Fibroblast of mammary gland (primary cell): ENCODE measurements around the gene VSIG10L2.

Experiments used
- DNase-seq: peaks from one replicate; pipeline ENCODE4 v3.0.0-alpha.2; 2010; ENCODE audit warnings: low read depth
- H3K4me3 ChIP-seq: 2 replicates; pipeline ENCODE4 v1.5.1; 2011; ENCODE audit warnings: low read depth, mild to moderate bottlenecking, low read length, moderate library complexity; ENCODE audit not compliant: control insufficient read depth
- CTCF ChIP-seq: conservative IDR thresholded peaks from 2 replicates; pipeline ENCODE4 v1.5.1; 2011; ENCODE audit warnings: low read depth, low read length, inconsistent platforms; ENCODE audit not compliant: control insufficient read depth, insufficient read depth

VSIG10L2 gene

GRCh38 chr11:125976156-125976555 lies 30.3 kb downstream of the VSIG10L2 start:
- no peak for TF ChIP-seq CTCF
- no peak overlapping the region for H3K4me3 ChIP-seq
- DNase-seq: no peak

- no peak for DNase-seq
- TF ChIP-seq CTCF: no peak
- H3K4me3 ChIP-seq: no peak overlapping the region
These were observed 31.5 kb downstream of the VSIG10L2 start for GRCh38 chr11:125977333-125977732.

- TF ChIP-seq CTCF: no peak
- no peak for DNase-seq
- no peak overlapping the region for H3K4me3 ChIP-seq
These were observed 32.4 kb downstream of the VSIG10L2 start for GRCh38 chr11:125978181-125978716.

GRCh38 chr11:125978778-125979407 lies 33.0 kb downstream of the VSIG10L2 start:
- H3K4me3 ChIP-seq: no peak overlapping the region
- DNase-seq: no peak
- no peak for TF ChIP-seq CTCF

GRCh38 chr11:125979511-125979910 lies 33.7 kb downstream of the VSIG10L2 start:
- H3K4me3 ChIP-seq: no peak overlapping the region
- DNase-seq: no peak
- TF ChIP-seq CTCF: no peak

- TF ChIP-seq CTCF: no peak
- no peak for DNase-seq
- no peak overlapping the region for H3K4me3 ChIP-seq
These were observed 34.6 kb downstream of the VSIG10L2 start for GRCh38 chr11:125980436-125980835.
